Measurements from ENCODE around the gene FNDC3B. TPM values are rescaled to one million over a fixed set of nuclear protein-coding genes. Genes with fewer than 3 reads are reported as not detected.

Gene FNDC3B
- total RNA-seq, 1 donor from 2014 or later: 9.3 TPM

DNA sequence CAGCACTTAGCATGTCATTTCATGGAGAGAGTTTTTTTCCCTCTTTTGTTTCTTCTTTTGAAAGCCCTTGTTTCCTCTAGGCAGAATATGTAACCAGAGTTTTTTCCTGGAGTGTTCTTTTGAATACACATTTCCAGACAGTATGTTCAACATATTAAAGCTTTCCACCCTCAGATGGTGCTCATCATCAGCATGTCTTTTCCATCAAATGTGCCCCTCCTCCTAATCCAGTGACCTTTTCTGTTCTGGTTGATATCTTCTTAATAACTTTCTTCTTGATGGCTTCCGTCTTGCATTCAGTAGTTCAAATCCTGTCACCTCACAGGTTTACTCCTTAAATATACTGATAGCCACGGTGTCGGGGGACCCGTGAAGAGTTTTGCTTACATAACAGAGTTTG is 78.6 kb downstream of the FNDC3B start:
- Mint-ChIP-seq H3K9me3 (no peaks in the 10 kb centered on the region), H3K4me1 (no peaks in the 10 kb centered on the region), H3K36me3 (ENCODE audit: low read depth) (peaks cover 1% of the 10 kb centered on the region), H3K27me3 (peaks cover 5% of the 10 kb centered on the region), H3K4me3 (no peak overlapping the region), H3K27ac (no peak overlapping the region)
- DNase-seq (no peak), ATAC-seq (ENCODE audit: low read depth) (no peak)
- TF ChIP-seq, protein P1, sequence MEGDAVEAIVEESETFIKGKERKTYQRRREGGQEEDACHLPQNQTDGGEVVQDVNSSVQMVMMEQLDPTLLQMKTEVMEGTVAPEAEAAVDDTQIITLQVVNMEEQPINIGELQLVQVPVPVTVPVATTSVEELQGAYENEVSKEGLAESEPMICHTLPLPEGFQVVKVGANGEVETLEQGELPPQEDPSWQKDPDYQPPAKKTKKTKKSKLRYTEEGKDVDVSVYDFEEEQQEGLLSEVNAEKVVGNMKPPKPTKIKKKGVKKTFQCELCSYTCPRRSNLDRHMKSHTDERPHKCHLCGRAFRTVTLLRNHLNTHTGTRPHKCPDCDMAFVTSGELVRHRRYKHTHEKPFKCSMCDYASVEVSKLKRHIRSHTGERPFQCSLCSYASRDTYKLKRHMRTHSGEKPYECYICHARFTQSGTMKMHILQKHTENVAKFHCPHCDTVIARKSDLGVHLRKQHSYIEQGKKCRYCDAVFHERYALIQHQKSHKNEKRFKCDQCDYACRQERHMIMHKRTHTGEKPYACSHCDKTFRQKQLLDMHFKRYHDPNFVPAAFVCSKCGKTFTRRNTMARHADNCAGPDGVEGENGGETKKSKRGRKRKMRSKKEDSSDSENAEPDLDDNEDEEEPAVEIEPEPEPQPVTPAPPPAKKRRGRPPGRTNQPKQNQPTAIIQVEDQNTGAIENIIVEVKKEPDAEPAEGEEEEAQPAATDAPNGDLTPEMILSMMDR (IDR thresholded peaks at IDR 0.05): no peak
- ChIA-PET POLR2A (no interaction called here), CTCF (no interaction called here)
- intact Hi-C loops (cut with micrococcal nuclease): no loop called here

DNA sequence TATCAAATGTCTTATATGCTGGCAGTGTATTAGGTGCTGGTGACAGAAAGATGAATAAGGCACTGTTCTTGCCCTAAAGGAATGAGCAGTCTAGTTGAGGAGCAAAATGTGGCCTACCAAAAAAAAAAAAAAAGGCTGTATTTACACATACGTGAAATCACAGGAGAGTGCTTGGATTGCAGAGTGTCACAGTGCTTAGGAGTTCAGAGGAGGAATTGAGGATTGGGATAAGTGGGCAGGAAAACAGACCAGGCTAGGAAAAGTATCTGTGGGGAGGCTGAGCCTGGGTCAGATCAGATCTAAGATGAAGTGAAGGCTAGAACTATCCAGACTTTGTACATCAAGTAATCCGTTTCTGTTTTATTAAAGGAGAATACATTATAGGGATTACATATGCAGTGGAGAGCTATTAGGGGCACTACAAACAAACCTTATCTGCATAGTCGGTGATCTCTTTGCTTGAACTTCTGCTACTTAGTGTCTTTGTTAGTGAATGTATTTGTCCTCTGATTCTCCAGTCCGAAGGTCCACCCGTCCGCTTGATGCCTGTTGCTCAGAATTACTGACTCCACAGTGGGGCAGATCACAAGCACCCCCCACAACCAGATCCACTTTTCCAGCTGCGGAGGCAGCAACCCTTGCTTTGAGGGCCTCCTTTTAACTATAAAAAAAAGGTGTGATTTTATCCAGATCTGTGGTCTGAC is 80.0 kb downstream of the FNDC3B start:
- ChIA-PET POLR2A (no interaction called here), CTCF (no interaction called here)
- Mint-ChIP-seq H3K9me3 (no peaks in the 10 kb centered on the region), H3K4me1 (no peaks in the 10 kb centered on the region), H3K36me3 (ENCODE audit: low read depth) (no peaks in the 10 kb centered on the region), H3K4me3 (no peak overlapping the region), H3K27me3 (peaks cover 2% of the 10 kb centered on the region), H3K27ac (no peak overlapping the region)
- TF ChIP-seq, protein P1 (IDR thresholded peaks at IDR 0.05): no peak
- DNase-seq (no peak), ATAC-seq (ENCODE audit: low read depth) (no peak)
- intact Hi-C loops (cut with micrococcal nuclease): no loop called here

DNA sequence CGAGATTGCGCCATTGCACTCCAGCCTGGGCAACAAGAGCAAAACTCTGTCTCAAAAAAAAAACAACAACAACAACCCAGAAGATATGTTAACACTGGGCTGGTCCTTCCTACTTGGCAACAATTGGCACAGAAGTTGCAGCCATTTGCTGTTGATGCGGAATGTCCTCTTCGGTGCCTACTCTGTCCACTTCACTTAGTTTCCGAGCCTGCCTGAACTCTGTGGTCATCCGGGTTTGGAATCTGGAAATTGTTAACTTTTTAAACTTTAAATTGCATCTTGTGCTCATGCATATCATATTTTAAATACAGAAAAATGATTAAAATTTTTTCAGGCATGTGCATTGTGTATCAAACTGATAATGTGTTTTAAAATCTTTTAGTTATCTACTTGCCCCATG is 81.5 kb downstream of the FNDC3B start:
- TF ChIP-seq, protein P1 (IDR thresholded peaks at IDR 0.05): no peak
- DNase-seq (no peak), ATAC-seq (ENCODE audit: low read depth) (no peak)
- ChIA-PET POLR2A (no interaction called here), CTCF (no interaction called here)
- no peaks in the 10 kb centered on the region for H3K4me1 Mint-ChIP-seq
- H3K27me3 Mint-ChIP-seq: peaks cover 2% of the 10 kb centered on the region
- no peaks in the 10 kb centered on the region for H3K9me3 Mint-ChIP-seq
- H3K36me3 Mint-ChIP-seq (ENCODE audit: low read depth): no peaks in the 10 kb centered on the region
- H3K4me3 Mint-ChIP-seq: no peak overlapping the region
- H3K27ac Mint-ChIP-seq: no peak overlapping the region
- intact Hi-C loops (cut with micrococcal nuclease): no loop called here

DNA sequence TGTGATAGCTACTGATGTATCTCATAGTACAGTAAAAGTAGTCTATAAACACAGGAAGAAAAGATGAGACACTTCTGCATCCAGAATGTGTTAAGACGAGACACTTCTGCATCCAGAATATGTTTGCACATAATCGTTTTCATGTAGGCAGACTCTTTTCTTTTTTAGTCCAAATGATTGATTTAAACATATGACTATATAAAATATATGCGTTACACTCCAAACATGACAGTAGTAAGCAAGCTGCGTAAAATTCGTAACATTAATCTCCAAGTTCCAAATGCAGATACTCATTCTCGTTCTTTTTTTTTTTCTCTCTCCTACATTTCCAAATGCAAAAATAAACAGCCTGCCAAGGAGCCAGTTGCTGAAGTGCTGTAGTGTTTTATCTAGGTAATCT is 82.6 kb downstream of the FNDC3B start:
- CTCF ChIA-PET: interaction anchor here (0.6 kb wide), 1 partner anchor 88 kb away, joined by 3 read pairs; no protein-coding TSS in a partner anchor
- POLR2A ChIA-PET: no interaction called here
- Mint-ChIP-seq H3K4me3 (no peak overlapping the region), H3K27me3 (peaks cover 6% of the 10 kb centered on the region), H3K27ac (no peak overlapping the region), H3K4me1 (no peaks in the 10 kb centered on the region), H3K9me3 (no peaks in the 10 kb centered on the region), H3K36me3 (ENCODE audit: low read depth) (no peaks in the 10 kb centered on the region)
- DNase-seq (no peak), ATAC-seq (ENCODE audit: low read depth) (no peak)
- TF ChIP-seq, protein P1 (IDR thresholded peaks at IDR 0.05): no peak
- intact Hi-C loops (cut with micrococcal nuclease): no loop called here

DNA sequence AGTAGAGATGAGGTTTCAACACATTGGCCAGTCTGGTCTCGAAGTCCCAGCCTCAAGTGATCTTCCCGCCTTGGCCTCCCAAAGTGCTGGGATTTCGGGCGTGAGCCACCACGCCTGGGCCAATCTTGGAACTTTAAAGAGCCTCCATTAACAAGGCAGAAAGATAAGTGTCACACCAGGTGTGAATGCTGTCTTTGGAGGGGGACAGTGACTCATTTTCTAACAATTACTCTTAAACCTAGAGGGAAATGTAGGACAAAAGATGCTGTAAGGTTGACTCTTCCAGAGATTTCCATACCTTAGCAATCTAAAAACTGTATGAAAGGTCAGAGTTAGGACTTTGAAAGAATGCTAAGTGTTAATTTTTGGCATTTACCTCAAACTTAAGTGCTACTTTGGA is 84.9 kb downstream of the FNDC3B start:
- POLR2A ChIA-PET: no interaction called here
- peaks cover 8% of the 10 kb centered on the region for H3K27me3 Mint-ChIP-seq
- no peak overlapping the region for H3K27ac Mint-ChIP-seq
- no peak for DNase-seq
- ATAC-seq (ENCODE audit: low read depth): no peak
- TF ChIP-seq, protein P1 (IDR thresholded peaks at IDR 0.05): no peak
- no peaks in the 10 kb centered on the region for H3K9me3 Mint-ChIP-seq
- intact Hi-C loops (cut with micrococcal nuclease): no loop called here
- no peak overlapping the region for H3K4me3 Mint-ChIP-seq
- H3K36me3 Mint-ChIP-seq (ENCODE audit: low read depth): no peaks in the 10 kb centered on the region
- CTCF ChIA-PET: no interaction called here
- H3K4me1 Mint-ChIP-seq: no peaks in the 10 kb centered on the region
